ENCODE measurements around the gene SMIM15.

The SMIM15 gene

GRCh38 chr5:61159070-61159469 is 3.2 kb downstream of the SMIM15 start:
- DNase-seq: no peak

GRCh38 chr5:61151893-61152292 is 10.4 kb downstream of the SMIM15 start:
- no peak for DNase-seq

GRCh38 chr5:61148515-61148914 is 13.8 kb downstream of the SMIM15 start:
- DNase-seq: no peak

DNA sequence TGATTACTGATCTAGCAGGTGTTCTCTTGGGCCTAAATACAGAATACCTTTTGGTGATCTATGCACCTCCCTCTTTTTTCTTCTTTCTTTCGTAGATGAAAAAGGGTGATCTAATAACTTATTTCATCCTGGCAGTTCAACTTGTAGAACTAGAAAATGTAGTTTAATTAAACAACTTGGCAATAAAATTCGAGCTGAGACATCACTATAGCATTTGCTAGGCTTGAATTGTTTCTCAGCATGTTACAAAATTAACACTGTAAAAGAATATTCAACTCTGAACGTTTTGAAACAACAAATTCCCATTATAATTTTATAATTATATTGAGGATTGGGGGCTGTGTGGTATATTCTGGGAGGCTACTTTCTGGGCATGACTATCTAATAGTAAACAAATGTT is 19.5 kb downstream of the SMIM15 start:
- DNase-seq: no peak

DNA sequence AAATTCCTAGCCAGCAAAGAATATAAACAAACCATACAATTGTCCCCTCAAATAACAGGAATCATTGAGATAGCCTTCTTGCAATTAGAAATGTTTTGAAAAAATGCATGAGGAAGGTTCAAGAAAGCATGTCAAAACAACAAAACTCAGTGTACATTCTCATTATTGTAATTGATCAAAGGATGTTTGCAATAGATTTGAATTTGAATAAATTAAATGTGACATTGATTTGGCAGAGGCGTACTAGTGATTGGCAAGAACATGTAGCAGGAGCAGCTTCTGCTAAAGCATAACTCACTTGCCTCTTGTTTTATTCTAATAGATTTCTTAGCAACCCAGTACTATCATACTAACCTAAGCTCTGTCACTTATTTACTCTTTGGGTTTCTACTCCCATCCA is 19.9 kb downstream of the SMIM15 start:
- no peak for DNase-seq

- DNase-seq: no peak
Observed at GRCh38 chr5:61141801-61142200, 20.5 kb downstream of the SMIM15 start.

DNA sequence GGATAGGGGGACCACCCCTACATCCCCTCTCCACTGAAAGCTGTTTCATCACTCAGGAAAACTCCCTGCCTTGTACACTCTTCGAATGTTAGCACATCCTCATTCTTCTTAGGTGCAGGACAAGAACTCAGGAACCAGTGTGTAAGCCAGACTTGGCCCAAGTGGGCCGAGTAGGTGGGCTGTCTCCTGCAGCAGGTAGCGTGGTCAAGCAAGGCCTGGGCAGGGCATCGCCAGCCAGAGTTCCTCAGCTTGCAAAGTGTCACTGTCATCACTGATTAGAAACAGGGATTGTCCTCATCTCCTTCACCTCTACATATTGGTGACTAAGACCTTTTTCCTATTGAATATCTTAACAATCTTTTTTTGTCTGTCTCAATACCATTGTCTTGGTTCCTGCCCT is 22.3 kb downstream of the SMIM15 start:
- no peak for DNase-seq

DNA sequence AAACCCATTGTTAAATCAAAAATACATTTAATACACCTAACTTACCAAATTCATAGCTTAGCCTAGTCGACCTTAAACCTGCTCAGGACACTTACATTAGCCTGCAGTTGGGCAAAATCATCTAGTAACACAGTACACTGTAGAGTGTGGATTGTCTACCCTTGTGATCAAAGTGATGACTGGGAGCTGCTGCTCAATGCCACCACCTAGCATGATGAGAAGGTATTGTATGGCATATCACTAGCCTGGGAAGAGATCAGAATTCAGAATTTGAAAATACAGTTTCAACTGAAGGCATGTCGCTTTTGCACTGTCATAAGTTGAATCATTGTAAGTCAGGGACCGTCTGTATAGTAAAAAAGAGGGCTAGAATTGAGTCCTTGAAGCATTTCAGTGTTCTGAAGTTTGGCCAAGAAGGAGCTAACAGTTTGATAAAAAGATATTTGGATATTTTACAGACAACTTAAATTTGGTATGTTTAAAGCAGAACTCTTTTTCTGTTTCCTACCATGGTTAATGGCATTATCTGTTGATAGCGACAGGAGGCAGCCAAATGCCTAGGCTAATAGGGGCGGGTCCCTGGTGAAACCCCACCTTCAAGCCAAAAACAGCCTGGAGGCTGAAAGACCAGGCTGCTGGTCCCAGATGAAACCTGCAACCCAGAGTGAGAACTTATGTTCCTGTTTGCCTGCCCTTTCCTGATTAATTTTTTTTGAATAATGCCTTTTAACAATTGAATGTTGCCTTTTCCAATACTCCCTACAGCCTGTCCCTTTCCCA is 23.0 kb downstream of the SMIM15 start:
- no peak for DNase-seq

- DNase-seq: no peak
Observed at GRCh38 chr5:61137835-61138234, 24.4 kb downstream of the SMIM15 start.

DNA sequence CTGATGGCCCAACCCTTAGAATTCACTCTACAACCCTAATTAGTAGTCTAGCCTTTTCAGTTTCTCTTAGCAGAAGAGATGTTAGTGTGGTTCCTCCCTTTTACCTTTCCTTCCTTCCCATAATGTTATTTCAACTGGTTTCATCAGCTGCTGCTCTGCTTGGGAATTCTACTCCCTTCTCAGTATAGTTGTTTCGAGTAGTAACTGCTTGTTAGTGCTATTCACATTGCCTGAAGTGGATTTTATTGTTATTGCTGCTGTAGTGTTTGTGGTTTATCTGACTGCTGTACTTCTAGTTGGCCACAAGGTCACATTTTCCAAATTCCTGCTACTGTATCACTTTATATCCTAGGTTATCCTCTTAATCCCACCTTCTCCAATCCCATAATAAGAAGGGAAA is 29.7 kb downstream of the SMIM15 start:
- no peak for DNase-seq

DNA sequence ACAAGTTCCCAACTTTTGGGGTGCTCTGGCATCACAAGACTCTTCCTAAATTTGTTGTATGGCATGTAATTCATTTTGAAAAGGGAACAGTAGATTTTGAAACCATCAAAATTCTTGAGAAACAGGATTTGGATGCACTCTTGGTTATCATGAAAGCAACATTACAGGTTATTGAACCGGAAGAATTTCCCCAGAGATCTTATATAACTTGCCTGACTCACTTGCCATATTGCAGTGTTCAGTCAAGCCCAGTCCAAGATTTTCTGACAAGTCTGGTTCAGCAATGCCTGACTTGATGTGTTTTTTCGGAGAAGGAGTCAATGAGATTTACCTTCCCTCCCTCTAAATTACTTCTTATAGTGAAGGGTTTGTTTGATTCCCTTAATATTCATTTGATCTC is 32.0 kb downstream of the SMIM15 start:
- DNase-seq: no peak

DNA sequence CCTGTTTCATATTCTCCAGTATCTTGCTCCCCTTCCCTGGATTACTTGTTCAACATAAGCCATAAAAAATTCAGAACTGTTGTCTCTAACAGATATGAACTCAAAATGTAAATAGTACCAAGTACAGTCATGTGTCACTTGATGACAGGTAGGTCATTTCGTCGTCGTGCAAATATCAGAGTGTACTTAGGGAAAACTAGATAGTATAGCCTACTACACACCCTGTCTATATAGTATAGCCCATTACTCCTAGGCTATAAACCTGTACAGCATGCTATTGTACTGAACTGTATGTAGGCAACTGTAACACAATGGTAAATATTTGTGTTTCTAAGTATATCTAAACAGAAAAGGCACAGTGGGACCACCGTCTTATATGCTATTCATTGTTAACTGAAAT is 39.1 kb downstream of the SMIM15 start:
- DNase-seq: no peak

DNA sequence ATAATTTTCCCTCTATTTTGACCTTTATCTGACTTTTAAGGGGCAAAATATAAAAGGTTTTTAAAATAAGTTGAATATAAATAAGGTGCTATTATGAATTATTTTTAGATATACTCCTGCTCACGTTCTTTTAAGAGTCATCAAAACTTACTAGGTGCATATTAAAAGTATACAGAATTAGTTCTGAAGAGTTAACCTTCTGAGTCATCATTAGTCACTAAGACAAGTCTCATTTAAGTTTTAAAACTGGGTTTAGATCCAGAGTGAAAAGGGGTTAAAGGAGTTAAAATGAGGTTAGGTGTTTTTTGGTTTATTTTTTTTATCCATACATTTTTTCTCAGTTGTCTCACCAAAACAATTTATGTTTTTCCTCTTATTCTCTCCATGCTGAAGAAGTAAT is 41.7 kb downstream of the SMIM15 start:
- DNase-seq: no peak

DNA sequence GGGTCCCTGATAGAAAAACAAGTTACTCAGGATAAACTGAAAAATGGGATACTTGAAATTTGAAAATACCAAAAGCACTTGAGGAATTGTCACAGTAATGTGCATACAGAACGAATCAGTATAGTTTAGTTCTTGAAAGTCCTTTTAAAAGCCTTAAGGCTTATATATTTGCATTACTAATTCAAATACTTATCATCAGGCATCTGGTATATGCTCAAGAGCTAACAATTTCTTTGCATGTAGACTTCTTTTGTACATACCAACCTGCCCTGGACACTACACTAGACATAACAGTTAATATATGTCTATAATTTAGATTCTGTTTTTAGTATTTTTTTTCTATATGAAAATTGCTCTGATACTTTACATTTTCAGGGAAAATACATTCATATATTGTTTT is 43.2 kb downstream of the SMIM15 start:
- DNase-seq: no peak

- DNase-seq: no peak
Observed at GRCh38 chr5:61115968-61116367, 46.3 kb downstream of the SMIM15 start.

DNA sequence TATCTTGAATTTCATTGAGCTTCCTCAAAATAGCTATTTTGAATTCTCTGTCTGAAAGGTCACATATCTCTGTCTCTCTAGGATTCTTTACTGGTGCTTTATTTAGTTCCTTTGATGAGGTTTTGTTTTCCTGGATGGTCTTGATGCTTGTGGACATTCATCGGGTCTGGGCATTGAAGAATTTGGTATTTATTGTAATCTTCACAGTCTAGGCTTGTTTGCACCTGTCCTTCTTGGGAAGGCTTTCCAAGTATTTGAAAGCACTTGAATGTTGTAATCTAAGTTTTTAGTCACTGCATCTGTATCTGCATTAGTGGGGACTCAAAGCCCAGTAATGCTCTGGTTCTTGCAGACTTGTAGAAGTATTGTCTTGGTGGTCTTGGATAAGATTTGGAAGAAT is 47.8 kb downstream of the SMIM15 start:
- DNase-seq: no peak
